Hematopoietic multipotent progenitor cell treated with erythropoietin and hydrocortisone succinate and interleukin-3 and kit ligand, for 6 days (in vitro differentiated cells): Measurements from ENCODE around the gene PRAMEF15.
"Not testable (repeated sequence)": the region's sequence is repeated elsewhere in the genome, so short reads cannot be mapped to it uniquely, and the experiment has no call there.

Experiments
- DNase-seq: peaks from one replicate; pipeline ENCODE4 v3.0.0-alpha.2; 2015

The PRAMEF15 gene

GRCh38 chr1:13315281-13315680, at the start of gene PRAMEF15:
TSS of gene PRAMEF15 (plus strand) at chr1:13315581. CDS start at chr1:13318408, 2,827 bp downstream.
- not testable (repeated sequence) for DNase-seq

GRCh38 chr1:13277016-13277415, 38.4 kb upstream of the PRAMEF15 start:
- DNase-seq: not testable (repeated sequence)

- DNase-seq: not testable (repeated sequence)
Measured at GRCh38 chr1:13279617-13280016, 35.8 kb upstream of the PRAMEF15 start.

GRCh38 chr1:13285037-13285436, 30.3 kb upstream of the PRAMEF15 start, which contains the start of gene PRAMEF8:
TSS of gene PRAMEF8 (minus strand) at chr1:13285137. CDS start at chr1:13284091, 1,046 bp downstream.
- DNase-seq: not testable (repeated sequence)

- not testable (repeated sequence) for DNase-seq
Measured at GRCh38 chr1:13289030-13289429, 26.4 kb upstream of the PRAMEF15 start.

GRCh38 chr1:13297216-13297931, 18.0 kb upstream of the PRAMEF15 start:
- DNase-seq: not testable (repeated sequence)

- not testable (repeated sequence) for DNase-seq
Measured at GRCh38 chr1:13298699-13299098, 16.7 kb upstream of the PRAMEF15 start.

GRCh38 chr1:13302197-13302596, 13.2 kb upstream of the PRAMEF15 start:
- DNase-seq: not testable (repeated sequence)

GRCh38 chr1:13303239-13303638, 12.1 kb upstream of the PRAMEF15 start, which contains the start of gene PRAMEF33:
TSS of gene PRAMEF33 (plus strand) at chr1:13303539. CDS start at chr1:13305955, 2,416 bp downstream.
- DNase-seq: not testable (repeated sequence)

- not testable (repeated sequence) for DNase-seq
Measured at GRCh38 chr1:13342496-13342895, 27.1 kb downstream of the PRAMEF15 start.

- DNase-seq: not testable (repeated sequence)
Measured at GRCh38 chr1:13347034-13347433, 31.7 kb downstream of the PRAMEF15 start, which contains the start of gene PRAMEF14. TSS of gene PRAMEF14 (minus strand) at chr1:13347134. CDS start at chr1:13345314, 1,820 bp downstream.

GRCh38 chr1:13353476-13353875, 38.1 kb downstream of the PRAMEF15 start:
- DNase-seq: peak; percentile 2

GRCh38 chr1:13354475-13354874, 39.1 kb downstream of the PRAMEF15 start:
- DNase-seq: not testable (repeated sequence)

GRCh38 chr1:13356774-13357173, 41.4 kb downstream of the PRAMEF15 start:
- peak; percentile 79 for DNase-seq

GRCh38 chr1:13362364-13362763, 47.0 kb downstream of the PRAMEF15 start:
- not testable (repeated sequence) for DNase-seq

GRCh38 chr1:13364928-13365327, 49.5 kb downstream of the PRAMEF15 start:
- not testable (repeated sequence) for DNase-seq

- DNase-seq: not testable (repeated sequence)
Measured at GRCh38 chr1:13366536-13366935, 51.2 kb downstream of the PRAMEF15 start.

GRCh38 chr1:13368544-13368943, 53.2 kb downstream of the PRAMEF15 start:
- peak; percentile 44 for DNase-seq
